ENCODE measurements around the gene PRIMPOL. TPM values are rescaled to one million over a fixed set of nuclear protein-coding genes. Genes with fewer than 3 reads are reported as not detected.
A peak's percentile ranks its signal among the peaks of the same experiment; 100 is the strongest.
"Not testable (repeated sequence)": the region's sequence is repeated elsewhere in the genome, so short reads cannot be mapped to it uniquely, and the experiment has no call there.

Gene PRIMPOL
- total RNA-seq, 1 donor from 2014 or later: 11.3 TPM

- Mint-ChIP-seq H3K4me3 (ENCODE audit: unreplicated experiment) (peak overlapping the region; percentile 80), H3K36me3 (ENCODE audit: low read depth) (no peaks in the 10 kb centered on the region), H3K27ac (ENCODE audit: unreplicated experiment) (peak overlapping the region; percentile 91), H3K27me3 (ENCODE audit: low read depth) (no peaks in the 10 kb centered on the region), H3K4me1 (ENCODE audit: low read depth) (peaks cover 68% of the 10 kb centered on the region), H3K9me3 (ENCODE audit: low read depth) (no peaks in the 10 kb centered on the region)
- DNase-seq (ENCODE audit: low spot score): no peak
- no peak for TF ChIP-seq CTCF (IDR thresholded peaks at IDR 0.05)
These were observed 1.1 kb upstream of the PRIMPOL start for GRCh38 chr4:184648313-184649025.

GRCh38 chr4:184649971-184650855 is 675 bp downstream of the PRIMPOL start:
- DNase-seq (ENCODE audit: low spot score): no peak
- Mint-ChIP-seq H3K4me1 (ENCODE audit: low read depth) (peaks cover 59% of the 10 kb centered on the region), H3K9me3 (ENCODE audit: low read depth) (no peaks in the 10 kb centered on the region), H3K4me3 (ENCODE audit: unreplicated experiment) (peak overlapping the region; percentile 81), H3K36me3 (ENCODE audit: low read depth) (no peaks in the 10 kb centered on the region), H3K27ac (ENCODE audit: unreplicated experiment) (peak overlapping the region; percentile 95), H3K27me3 (ENCODE audit: low read depth) (no peaks in the 10 kb centered on the region)
- TF ChIP-seq CTCF (IDR thresholded peaks at IDR 0.05): no peak

- Mint-ChIP-seq H3K4me3 (ENCODE audit: unreplicated experiment) (no peak overlapping the region), H3K9me3 (ENCODE audit: low read depth) (no peaks in the 10 kb centered on the region), H3K27me3 (ENCODE audit: low read depth) (no peaks in the 10 kb centered on the region), H3K27ac (ENCODE audit: unreplicated experiment) (no peak overlapping the region), H3K36me3 (ENCODE audit: low read depth) (no peaks in the 10 kb centered on the region), H3K4me1 (ENCODE audit: low read depth) (peaks cover 44% of the 10 kb centered on the region)
- TF ChIP-seq CTCF (IDR thresholded peaks at IDR 0.05): no peak
- no peak for DNase-seq (ENCODE audit: low spot score)
These were observed 2.4 kb downstream of the PRIMPOL start for GRCh38 chr4:184651899-184652298.

- Mint-ChIP-seq H3K27ac (ENCODE audit: unreplicated experiment) (peak overlapping the region; percentile 70), H3K4me1 (ENCODE audit: low read depth) (peaks cover 37% of the 10 kb centered on the region)
- H3K27me3 Mint-ChIP-seq (ENCODE audit: low read depth); H3K9me3 Mint-ChIP-seq (ENCODE audit: low read depth); H3K4me3 Mint-ChIP-seq (ENCODE audit: unreplicated experiment); DNase-seq (ENCODE audit: low spot score); H3K36me3 Mint-ChIP-seq (ENCODE audit: low read depth): not testable (repeated sequence)
These were observed 3.1 kb downstream of the PRIMPOL start for GRCh38 chr4:184652681-184653080.

GRCh38 chr4:184653650-184654049 is 4.1 kb downstream of the PRIMPOL start:
- DNase-seq (ENCODE audit: low spot score): no peak
- no peaks in the 10 kb centered on the region for H3K27me3 Mint-ChIP-seq (ENCODE audit: low read depth)
- H3K4me1 Mint-ChIP-seq (ENCODE audit: low read depth): peaks cover 30% of the 10 kb centered on the region
- no peaks in the 10 kb centered on the region for H3K9me3 Mint-ChIP-seq (ENCODE audit: low read depth)
- peak overlapping the region; percentile 16 for H3K4me3 Mint-ChIP-seq (ENCODE audit: unreplicated experiment)
- TF ChIP-seq CTCF (IDR thresholded peaks at IDR 0.05): no peak
- peak overlapping the region; percentile 67 for H3K27ac Mint-ChIP-seq (ENCODE audit: unreplicated experiment)
- no peaks in the 10 kb centered on the region for H3K36me3 Mint-ChIP-seq (ENCODE audit: low read depth)
